ENCODE data around the gene CLC. TPM values are rescaled to one million over a fixed set of nuclear protein-coding genes. Genes with fewer than 3 reads are reported as not detected.

The CLC gene
- total RNA-seq, 2 donors from 2014 or later = not detected

- no peak overlapping the region for H3K4me3 Mint-ChIP-seq
- no peaks in the 10 kb centered on the region for H3K9me3 Mint-ChIP-seq
Observed at GRCh38 chr19:39681416-39681815, 56.4 kb downstream of the CLC start.

More at GRCh38 chr19:39681416-39681815, 56.4 kb downstream of the CLC start:
- H3K9me3 ChIP-seq (ENCODE audit: control insufficient read depth, low read length) = no peaks in the 10 kb centered on the region
- H3K4me1 ChIP-seq (ENCODE audit: control insufficient read depth, insufficient read depth, low read length) = no peaks in the 10 kb centered on the region
- H3K4me3 ChIP-seq (ENCODE audit: low read length) = no peak overlapping the region
- H3K27me3 ChIP-seq (ENCODE audit: control insufficient read depth, insufficient read depth, low read length, poor library complexity, severe bottlenecking) = peaks cover 4% of the 10 kb centered on the region
- Mint-ChIP-seq H3K27ac (no peak overlapping the region), H3K36me3 (ENCODE audit: low read depth) (no peaks in the 10 kb centered on the region), H3K27me3 (ENCODE audit: insufficient read depth) (no peaks in the 10 kb centered on the region), H3K4me1 (no peaks in the 10 kb centered on the region)
- no peak for DNase-seq
- no peak for TF ChIP-seq CTCF (conservative IDR thresholded peaks at IDR 0.05)
- WGBS, 2 experiments (ENCODE audit: insufficient coverage in 1 of 2, insufficient read length in 1 of 2) = 87 to 90% methylated on average over 4 to 5 of the region's 5 CpGs
- H3K9ac ChIP-seq (ENCODE audit: extremely low read depth, low read length, poor library complexity, severe bottlenecking) = no peak overlapping the region
- no peaks in the 10 kb centered on the region for H3K36me3 ChIP-seq (ENCODE audit: control insufficient read depth, insufficient read depth, low read length)
- no peak overlapping the region for H3K27ac ChIP-seq (ENCODE audit: low read depth, low read length)

Other genes starting within 250 kb of the CLC start
- 1 to 10 TPM; 2.0 to 4.3 TPM for gene DLL3, start 239.1 kb downstream of the CLC start, total RNA-seq
- gene SELENOV, start 222.9 kb downstream of the CLC start, total RNA-seq = 10 to 100 TPM in 1 of 2 donors, 1 to 10 TPM in 1; 8.7 to 15.3 TPM
- 1 to 10 TPM; 1.2 to 3.8 TPM for gene EID2B, start 205.2 kb downstream of the CLC start, total RNA-seq
- gene EID2, start 197.9 kb downstream of the CLC start, total RNA-seq = 10 to 100 TPM; 24.0 to 29.7 TPM
- gene LGALS13, start 135.5 kb downstream of the CLC start, total RNA-seq = not detected
- gene LGALS16, start 82.1 kb downstream of the CLC start, total RNA-seq = not detected
- gene LGALS14, start 33.5 kb downstream of the CLC start, total RNA-seq = not detected
- not detected for gene LEUTX, start 40.8 kb upstream of the CLC start, total RNA-seq
- 10 to 100 TPM; 21.8 to 37.7 TPM for gene DYRK1B, start 96.1 kb upstream of the CLC start, total RNA-seq
- 100 to 1,000 TPM; 356 to 387 TPM for gene FBL, start 108.3 kb upstream of the CLC start, total RNA-seq
- under 1 TPM; 0.29 to 0.62 TPM for gene FCGBP, start 196.6 kb upstream of the CLC start, total RNA-seq
- gene PSMC4, start 233.1 kb upstream of the CLC start, total RNA-seq = 10 to 100 TPM; 88.9 to 96.9 TPM